T-helper 17 cell (primary cell): ENCODE measurements around the gene GPC5. TPM values are rescaled to one million over a fixed set of nuclear protein-coding genes. Genes with fewer than 3 reads are reported as not detected.

ENCODE experiments used
- ATAC-seq: fragments of 150-1000 bp; cut with Tn5 transposase; 2 replicates; pipeline ENCODE4 v1.10.0; 2021; ENCODE audit warnings: mild to moderate bottlenecking, moderate library complexity
- DNase-seq, 3 donors: peaks; one replicate each; pipeline versions ENCODE4 v3.0.0 to v3.0.0-alpha.2; 2020 to 2021
- H3K9me3 ChIP-seq: one replicate; pipeline ENCODE4 v1.7.0; 2013; ENCODE audit warnings: low read length, mild to moderate bottlenecking; ENCODE audit not compliant: control insufficient read depth, poor library complexity, severe bottlenecking
- H3K27ac Mint-ChIP-seq: one replicate; pipeline ENCODE4 v1.8.0; 2022; ENCODE audit warnings: mild to moderate bottlenecking, moderate library complexity, mixed read lengths
- H3K27me3 Mint-ChIP-seq: one replicate; pipeline ENCODE4 v1.8.0; 2022; ENCODE audit warnings: mixed read lengths
- H3K36me3 Mint-ChIP-seq: one replicate; pipeline ENCODE4 v1.8.0; 2022; ENCODE audit warnings: low read depth, mixed read lengths
- H3K4me1 Mint-ChIP-seq: one replicate; pipeline ENCODE4 v1.8.0; 2022; ENCODE audit warnings: mild to moderate bottlenecking, mixed read lengths
- H3K4me3 Mint-ChIP-seq: one replicate; pipeline ENCODE4 v1.8.0; 2022; ENCODE audit warnings: mild to moderate bottlenecking, moderate library complexity, mixed read lengths
- total RNA-seq, 4 donors: library from RNA in 2 of 4; stranded (reverse) in 2 of 4; gene quantifications; one replicate each; pipeline ENCODE4 v1.2.3 and lab custom pipeline; 2022 to 2026

The GPC5 gene
- total RNA-seq, 2 donors from 2014 or later = 1.1 TPM; not detected in 1

GRCh38 chr13:91539286-91540157 is 141.1 kb downstream of the GPC5 start:
- H3K4me1 Mint-ChIP-seq = no peaks in the 10 kb centered on the region
- ATAC-seq (no peak), DNase-seq (no peak)
- no peaks in the 10 kb centered on the region for H3K27me3 Mint-ChIP-seq
- H3K36me3 Mint-ChIP-seq = no peaks in the 10 kb centered on the region
- no peaks in the 10 kb centered on the region for H3K9me3 ChIP-seq
- H3K27ac Mint-ChIP-seq = no peak overlapping the region
- no peak overlapping the region for H3K4me3 Mint-ChIP-seq

GRCh38 chr13:91540158-91540736 is 141.8 kb downstream of the GPC5 start:
- H3K4me1 Mint-ChIP-seq = no peaks in the 10 kb centered on the region
- ATAC-seq (no peak), DNase-seq (no peak)
- H3K36me3 Mint-ChIP-seq = no peaks in the 10 kb centered on the region
- no peaks in the 10 kb centered on the region for H3K9me3 ChIP-seq
- no peak overlapping the region for H3K4me3 Mint-ChIP-seq
- H3K27ac Mint-ChIP-seq = no peak overlapping the region
- no peaks in the 10 kb centered on the region for H3K27me3 Mint-ChIP-seq

GRCh38 chr13:91544723-91545122 is 146.3 kb downstream of the GPC5 start:
- no peaks in the 10 kb centered on the region for H3K9me3 ChIP-seq
- Mint-ChIP-seq H3K27me3 (no peaks in the 10 kb centered on the region), H3K4me3 (no peak overlapping the region), H3K27ac (no peak overlapping the region), H3K36me3 (peaks cover 3% of the 10 kb centered on the region), H3K4me1 (no peaks in the 10 kb centered on the region)
- DNase-seq (no peak), ATAC-seq (no peak)

- Mint-ChIP-seq H3K36me3 (peaks cover 3% of the 10 kb centered on the region), H3K4me3 (no peak overlapping the region), H3K4me1 (no peaks in the 10 kb centered on the region), H3K27ac (no peak overlapping the region), H3K27me3 (no peaks in the 10 kb centered on the region)
- no peak for ATAC-seq
- H3K9me3 ChIP-seq = no peaks in the 10 kb centered on the region
- no peak for DNase-seq
Observed at GRCh38 chr13:91546900-91547299, 148.5 kb downstream of the GPC5 start.

- no peak overlapping the region for H3K4me3 Mint-ChIP-seq
Observed at GRCh38 chr13:91553584-91553983, 155.2 kb downstream of the GPC5 start.

GRCh38 chr13:91554101-91554500 is 155.7 kb downstream of the GPC5 start:
- Mint-ChIP-seq H3K4me3 (no peak overlapping the region), H3K4me1 (no peaks in the 10 kb centered on the region), H3K27me3 (no peaks in the 10 kb centered on the region), H3K27ac (no peak overlapping the region), H3K36me3 (no peaks in the 10 kb centered on the region)
- H3K9me3 ChIP-seq = no peaks in the 10 kb centered on the region
- DNase-seq (no peak), ATAC-seq (no peak)

More at GRCh38 chr13:91553584-91553983, 155.2 kb downstream of the GPC5 start:
- Mint-ChIP-seq H3K4me1 (no peaks in the 10 kb centered on the region), H3K27ac (no peak overlapping the region), H3K27me3 (no peaks in the 10 kb centered on the region), H3K36me3 (no peaks in the 10 kb centered on the region)
- H3K9me3 ChIP-seq = no peaks in the 10 kb centered on the region
- ATAC-seq = no peak
- DNase-seq = no peak

- H3K36me3 Mint-ChIP-seq = no peaks in the 10 kb centered on the region
- ATAC-seq (no peak), DNase-seq (no peak)
- H3K9me3 ChIP-seq = no peaks in the 10 kb centered on the region
- no peak overlapping the region for H3K27ac Mint-ChIP-seq
- no peaks in the 10 kb centered on the region for H3K4me1 Mint-ChIP-seq
- no peak overlapping the region for H3K4me3 Mint-ChIP-seq
- H3K27me3 Mint-ChIP-seq = no peaks in the 10 kb centered on the region
Observed at GRCh38 chr13:91557328-91558090, 159.1 kb downstream of the GPC5 start.

- DNase-seq = no peak
Observed at GRCh38 chr13:91563799-91564198, 165.4 kb downstream of the GPC5 start.

GRCh38 chr13:91564396-91564795 is 166.0 kb downstream of the GPC5 start:
- ATAC-seq (no peak), DNase-seq (no peak)
- H3K27ac Mint-ChIP-seq = no peak overlapping the region
- H3K4me3 Mint-ChIP-seq = no peak overlapping the region
- H3K9me3 ChIP-seq = no peaks in the 10 kb centered on the region
- no peaks in the 10 kb centered on the region for H3K4me1 Mint-ChIP-seq
- no peaks in the 10 kb centered on the region for H3K36me3 Mint-ChIP-seq
- H3K27me3 Mint-ChIP-seq = no peaks in the 10 kb centered on the region

More at GRCh38 chr13:91563799-91564198, 165.4 kb downstream of the GPC5 start:
- no peak for ATAC-seq
- H3K36me3 Mint-ChIP-seq = no peaks in the 10 kb centered on the region
- H3K9me3 ChIP-seq = no peaks in the 10 kb centered on the region
- no peak overlapping the region for H3K27ac Mint-ChIP-seq
- H3K27me3 Mint-ChIP-seq = no peaks in the 10 kb centered on the region
- no peaks in the 10 kb centered on the region for H3K4me1 Mint-ChIP-seq
- H3K4me3 Mint-ChIP-seq = no peak overlapping the region

GRCh38 chr13:91565296-91565695 is 166.9 kb downstream of the GPC5 start:
- ATAC-seq (no peak), DNase-seq (no peak)
- H3K27me3 Mint-ChIP-seq = no peaks in the 10 kb centered on the region
- H3K36me3 Mint-ChIP-seq = no peaks in the 10 kb centered on the region
- H3K9me3 ChIP-seq = no peaks in the 10 kb centered on the region
- H3K4me1 Mint-ChIP-seq = no peaks in the 10 kb centered on the region
- H3K27ac Mint-ChIP-seq = no peak overlapping the region
- no peak overlapping the region for H3K4me3 Mint-ChIP-seq

- H3K36me3 Mint-ChIP-seq = no peaks in the 10 kb centered on the region
- H3K27me3 Mint-ChIP-seq = no peaks in the 10 kb centered on the region
- H3K9me3 ChIP-seq = no peaks in the 10 kb centered on the region
- no peak overlapping the region for H3K4me3 Mint-ChIP-seq
- H3K27ac Mint-ChIP-seq = no peak overlapping the region
- H3K4me1 Mint-ChIP-seq = no peaks in the 10 kb centered on the region
- ATAC-seq (no peak), DNase-seq (no peak)
Observed at GRCh38 chr13:91567485-91568207, 169.2 kb downstream of the GPC5 start.

- Mint-ChIP-seq H3K4me1 (no peaks in the 10 kb centered on the region), H3K27ac (no peak overlapping the region), H3K4me3 (no peak overlapping the region), H3K27me3 (no peaks in the 10 kb centered on the region), H3K36me3 (no peaks in the 10 kb centered on the region)
- H3K9me3 ChIP-seq = no peaks in the 10 kb centered on the region
- ATAC-seq (no peak), DNase-seq (no peak)
Observed at GRCh38 chr13:91571681-91572080, 173.3 kb downstream of the GPC5 start.

- Mint-ChIP-seq H3K4me3 (no peak overlapping the region), H3K27me3 (no peaks in the 10 kb centered on the region), H3K4me1 (no peaks in the 10 kb centered on the region), H3K27ac (no peak overlapping the region), H3K36me3 (no peaks in the 10 kb centered on the region)
- no peak for ATAC-seq
- no peak for DNase-seq
- H3K9me3 ChIP-seq = no peaks in the 10 kb centered on the region
Observed at GRCh38 chr13:91572439-91572838, 174.0 kb downstream of the GPC5 start.
